ENCODE data around the gene CNOT4. TPM values are rescaled to one million over a fixed set of nuclear protein-coding genes. Genes with fewer than 3 reads are reported as not detected.

The CNOT4 gene
- total and polyA plus RNA-seq, 2 of the 8 experiments (the other 6 are each of a cell fraction or from before 2014, with no cell fraction given) = 10.9 to 25.8 TPM

GRCh38 chr7:135383525-135384175 is 126.3 kb downstream of the CNOT4 start (continued):
- TF ChIP-seq PHF8 (conservative IDR thresholded peaks at IDR 0.05; ENCODE audit: low read depth, low read length) (no peak), BACH1 (IDR thresholded peaks at IDR 0.05; ENCODE audit: low read length) (no peak), GTF2F1 (IDR thresholded peaks at IDR 0.05; ENCODE audit: borderline replicate concordance, low read depth, low read length) (no peak)
